K562 (cell line): ENCODE results near the gene G6PD. TPM values are rescaled to one million over a fixed set of nuclear protein-coding genes. Genes with fewer than 3 reads are reported as not detected.

ENCODE experiments used
- ARID2 ChIP-seq: fragments of 450-650 bp; IDR thresholded peaks from 2 replicates; pipeline ENCODE4 v1.6.1; 2017; ENCODE audit warnings: antibody characterized with exemption, mild to moderate bottlenecking
- ELK1 ChIP-seq: sonication (generic); formaldehyde crosslinking; IDR thresholded peaks from 2 replicates; pipeline ENCODE4 v1.8.1; 2022; ENCODE audit warnings: missing genetic modification reagents
- FOSL1 ChIP-seq: fragments of 200-800 bp; sonication (Bioruptor generic); conservative IDR thresholded peaks from 2 replicates; pipeline ENCODE4 v1.6.1; 2016; ENCODE audit warnings: missing genetic modification characterization, missing compliant biosample characterization
- GABPB2 ChIP-seq: fragments of 250-450 bp; sonication (Bioruptor Pico); conservative IDR thresholded peaks from 2 replicates; pipeline ENCODE4 v1.5.1; 2021; ENCODE audit warnings: mild to moderate bottlenecking
- MCM2 ChIP-seq: fragments of 450-650 bp; IDR thresholded peaks from 2 replicates; pipeline ENCODE4 v1.6.1; 2017; ENCODE audit warnings: low read depth, mild to moderate bottlenecking
- PHF8 ChIP-seq: fragments of 200-600 bp; sonication (generic); IDR thresholded peaks from 2 replicates; pipeline ENCODE4 v1.6.1; 2012; ENCODE audit warnings: mixed run types, mild to moderate bottlenecking, inconsistent platforms, low read length, moderate library complexity, borderline replicate concordance
- RB1 ChIP-seq: fragments of 450-650 bp; IDR thresholded peaks from 2 replicates; pipeline ENCODE4 v1.6.1; 2017; ENCODE audit warnings: low read depth, mild to moderate bottlenecking
- SRSF9 ChIP-seq: fragments of 200-400 bp; formaldehyde crosslinking; IDR thresholded peaks from 2 replicates; pipeline ENCODE4 v1.6.1; 2017; ENCODE audit warnings: low read depth, low read length, borderline replicate concordance
- STAT5B ChIP-seq: fragments of 250-450 bp; sonication (Bioruptor Pico); IDR thresholded peaks from 2 replicates; pipeline ENCODE4 v1.8.0; 2021; ENCODE audit warnings: mild to moderate bottlenecking, inconsistent platforms
- TFAM ChIP-seq: fragments of 250-450 bp; sonication (Bioruptor Pico); conservative IDR thresholded peaks from 2 replicates; pipeline ENCODE4 v1.5.0; 2021; ENCODE audit warnings: mild to moderate bottlenecking, moderate library complexity
- ZBTB1 ChIP-seq: sonication (generic); formaldehyde crosslinking; IDR thresholded peaks from 2 replicates; pipeline ENCODE4 v1.8.1; 2023; ENCODE audit warnings: missing genetic modification reagents, low read depth, mild to moderate bottlenecking, borderline replicate concordance
- ZBTB11 ChIP-seq, 3 experiments: fragments of 200-800 bp in 1 of 3; fragments of 250-450 bp in 1 of 3; fragments of 450-650 bp in 1 of 3; sonication (Bioruptor Pico) in 1 of 3; sonication (Bioruptor generic) in 1 of 3; formaldehyde crosslinking in 1 of 3; IDR thresholded peaks; 2 replicates each; pipeline versions ENCODE4 v1.6.1 to v1.8.0; 2016 to 2022; ENCODE audit warnings: mild to moderate bottlenecking in 2 of 3, missing genetic modification characterization in 2 of 3, missing compliant biosample characterization in 1 of 3, moderate library complexity in 1 of 3
- ZFP36 ChIP-seq: fragments of 150-350 bp; IDR thresholded peaks from 2 replicates; pipeline ENCODE4 v1.6.1; 2018; ENCODE audit warnings: low read length, low read depth; ENCODE audit not compliant: partially characterized antibody
- ZFPM2 ChIP-seq: fragments of 250-450 bp; sonication (Bioruptor Pico); IDR thresholded peaks from 2 replicates; pipeline ENCODE4 v1.5.1; 2022; ENCODE audit warnings: mild to moderate bottlenecking
- ZNF551 ChIP-seq: fragments of 250-450 bp; sonication (Bioruptor Pico); IDR thresholded peaks from 2 replicates; pipeline ENCODE4 v1.5.0; 2021; ENCODE audit warnings: mild to moderate bottlenecking, moderate library complexity
- polyA plus RNA-seq, 8 experiments: library from polyadenylated mRNA; depleted of rRNA in 4 of 8; stranded (reverse) in 5 of 8; unstranded in 3 of 8; fragments of >200 nt; fragmentation: Nextera tagmentation in 2 of 8; fragmentation: Illumina TruSeq in 1 of 8; extraction: Ambion mirVana in 2 of 8; extraction: Trizol in 1 of 8; gene quantifications; 2 replicates each; pipeline versions ENCODE4 v1.2.1 to v1.2.3, GENCODE V29; 2011 to 2014; ENCODE audit warnings: inconsistent platforms in 1 of 8, missing spikeins in 1 of 8
- total RNA-seq, 7 experiments: library from RNA; depleted of rRNA in 6 of 7; stranded (reverse); fragments of >200 nt in 6 of 7; fragmentation: Illumina TruSeq in 2 of 7; extraction: Trizol in 2 of 7; gene quantifications; 2 replicates each; pipeline versions ENCODE4 v1.2.1 to v1.2.3, GENCODE V29; 2011 to 2021; ENCODE audit warnings: low replicate concordance in 1 of 7
- TF ChIP-seq, protein P1 (sequence below), 2 experiments: fragments of 450-650 bp; IDR thresholded peaks; 2 replicates each; pipeline ENCODE4 v1.6.1; 2018; ENCODE audit warnings: mild to moderate bottlenecking in 2 of 2, low read depth in 1 of 2; ENCODE audit not compliant: partially characterized antibody in 2 of 2
- TF ChIP-seq, protein P2 (sequence below): sonication (generic); formaldehyde crosslinking; IDR thresholded peaks from 2 replicates; pipeline ENCODE4 v1.5.0; 2020; ENCODE audit warnings: missing genetic modification reagents
- TF ChIP-seq, protein P3 (sequence below): sonication (generic); formaldehyde crosslinking; IDR thresholded peaks from 2 replicates; pipeline ENCODE4 v1.9.0; 2022; ENCODE audit warnings: mild to moderate bottlenecking, missing genetic modification reagents

Gene G6PD
- total and polyA plus RNA-seq, 9 of the 15 experiments (the other 6 are each of a cell fraction or from before 2014, with no cell fraction given): 2.9 to 222 (median 66.4) TPM

- TF ChIP-seq, protein P1, sequence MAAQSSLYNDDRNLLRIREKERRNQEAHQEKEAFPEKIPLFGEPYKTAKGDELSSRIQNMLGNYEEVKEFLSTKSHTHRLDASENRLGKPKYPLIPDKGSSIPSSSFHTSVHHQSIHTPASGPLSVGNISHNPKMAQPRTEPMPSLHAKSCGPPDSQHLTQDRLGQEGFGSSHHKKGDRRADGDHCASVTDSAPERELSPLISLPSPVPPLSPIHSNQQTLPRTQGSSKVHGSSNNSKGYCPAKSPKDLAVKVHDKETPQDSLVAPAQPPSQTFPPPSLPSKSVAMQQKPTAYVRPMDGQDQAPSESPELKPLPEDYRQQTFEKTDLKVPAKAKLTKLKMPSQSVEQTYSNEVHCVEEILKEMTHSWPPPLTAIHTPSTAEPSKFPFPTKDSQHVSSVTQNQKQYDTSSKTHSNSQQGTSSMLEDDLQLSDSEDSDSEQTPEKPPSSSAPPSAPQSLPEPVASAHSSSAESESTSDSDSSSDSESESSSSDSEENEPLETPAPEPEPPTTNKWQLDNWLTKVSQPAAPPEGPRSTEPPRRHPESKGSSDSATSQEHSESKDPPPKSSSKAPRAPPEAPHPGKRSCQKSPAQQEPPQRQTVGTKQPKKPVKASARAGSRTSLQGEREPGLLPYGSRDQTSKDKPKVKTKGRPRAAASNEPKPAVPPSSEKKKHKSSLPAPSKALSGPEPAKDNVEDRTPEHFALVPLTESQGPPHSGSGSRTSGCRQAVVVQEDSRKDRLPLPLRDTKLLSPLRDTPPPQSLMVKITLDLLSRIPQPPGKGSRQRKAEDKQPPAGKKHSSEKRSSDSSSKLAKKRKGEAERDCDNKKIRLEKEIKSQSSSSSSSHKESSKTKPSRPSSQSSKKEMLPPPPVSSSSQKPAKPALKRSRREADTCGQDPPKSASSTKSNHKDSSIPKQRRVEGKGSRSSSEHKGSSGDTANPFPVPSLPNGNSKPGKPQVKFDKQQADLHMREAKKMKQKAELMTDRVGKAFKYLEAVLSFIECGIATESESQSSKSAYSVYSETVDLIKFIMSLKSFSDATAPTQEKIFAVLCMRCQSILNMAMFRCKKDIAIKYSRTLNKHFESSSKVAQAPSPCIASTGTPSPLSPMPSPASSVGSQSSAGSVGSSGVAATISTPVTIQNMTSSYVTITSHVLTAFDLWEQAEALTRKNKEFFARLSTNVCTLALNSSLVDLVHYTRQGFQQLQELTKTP (IDR thresholded peaks at IDR 0.05; ENCODE audit: low read depth in 1 of 2, partially characterized antibody in 2 of 2): peak in 1 of 2 experiments; percentile 33
- TF ChIP-seq STAT5B (CRISPR knock-in tag): no peak
- TF ChIP-seq ZFP36: no peak
- TF ChIP-seq, protein P2, sequence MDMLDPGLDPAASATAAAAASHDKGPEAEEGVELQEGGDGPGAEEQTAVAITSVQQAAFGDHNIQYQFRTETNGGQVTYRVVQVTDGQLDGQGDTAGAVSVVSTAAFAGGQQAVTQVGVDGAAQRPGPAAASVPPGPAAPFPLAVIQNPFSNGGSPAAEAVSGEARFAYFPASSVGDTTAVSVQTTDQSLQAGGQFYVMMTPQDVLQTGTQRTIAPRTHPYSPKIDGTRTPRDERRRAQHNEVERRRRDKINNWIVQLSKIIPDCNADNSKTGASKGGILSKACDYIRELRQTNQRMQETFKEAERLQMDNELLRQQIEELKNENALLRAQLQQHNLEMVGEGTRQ (CRISPR knock-in tag): peak; percentile 25; the same call in 1 of the 2 replicates
- no peak for TF ChIP-seq SRSF9
- TF ChIP-seq TFAM (CRISPR knock-in tag): no peak
- no peak for TF ChIP-seq ARID2
- TF ChIP-seq MCM2: no peak
- no peak for TF ChIP-seq RB1
- no peak for TF ChIP-seq PHF8
- TF ChIP-seq ELK1 (CRISPR knock-in tag): no peak
- TF ChIP-seq GABPB2: no peak
- no peak for TF ChIP-seq ZFPM2 (CRISPR knock-in tag)
- TF ChIP-seq FOSL1 (tag): no peak
- no peak for TF ChIP-seq ZBTB1 (CRISPR knock-in tag)
- 0 out of 6 replicates have a peak, but pooled peaks of 1 of the 3 experiments have one; percentile 3 for TF ChIP-seq ZBTB11 (CRISPR knock-in tag; IDR thresholded peaks at IDR 0.05)
- no peak for TF ChIP-seq ZNF551
- TF ChIP-seq, protein P3, sequence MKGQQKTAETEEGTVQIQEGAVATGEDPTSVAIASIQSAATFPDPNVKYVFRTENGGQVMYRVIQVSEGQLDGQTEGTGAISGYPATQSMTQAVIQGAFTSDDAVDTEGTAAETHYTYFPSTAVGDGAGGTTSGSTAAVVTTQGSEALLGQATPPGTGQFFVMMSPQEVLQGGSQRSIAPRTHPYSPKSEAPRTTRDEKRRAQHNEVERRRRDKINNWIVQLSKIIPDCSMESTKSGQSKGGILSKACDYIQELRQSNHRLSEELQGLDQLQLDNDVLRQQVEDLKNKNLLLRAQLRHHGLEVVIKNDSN (CRISPR knock-in tag): peak; percentile 67; the same call in 1 of the 2 replicates
Measured at GRCh38 chrX:154516656-154517100, 30.0 kb downstream of the G6PD start (continued).
